Anterior cingulate cortex (tissue), 58 donors: ENCODE results near the gene CYB561.

Experiments
- DNase-seq, 58 donors: peaks; one replicate each; lab custom pipeline; 2025; lab: John Stamatoyannopoulos, UW

Gene CYB561

GRCh38 chr17:63452046-63452961, 6.2 kb upstream of the CYB561 start:
- DNase-seq = no peak

- no peak for DNase-seq
Observed at GRCh38 chr17:63451150-63451549, 5.0 kb upstream of the CYB561 start.

- DNase-seq = no peak
Observed at GRCh38 chr17:63450551-63450950, 4.4 kb upstream of the CYB561 start.

- no peak for DNase-seq
Observed at GRCh38 chr17:63448655-63449054, 2.5 kb upstream of the CYB561 start.

DNA sequence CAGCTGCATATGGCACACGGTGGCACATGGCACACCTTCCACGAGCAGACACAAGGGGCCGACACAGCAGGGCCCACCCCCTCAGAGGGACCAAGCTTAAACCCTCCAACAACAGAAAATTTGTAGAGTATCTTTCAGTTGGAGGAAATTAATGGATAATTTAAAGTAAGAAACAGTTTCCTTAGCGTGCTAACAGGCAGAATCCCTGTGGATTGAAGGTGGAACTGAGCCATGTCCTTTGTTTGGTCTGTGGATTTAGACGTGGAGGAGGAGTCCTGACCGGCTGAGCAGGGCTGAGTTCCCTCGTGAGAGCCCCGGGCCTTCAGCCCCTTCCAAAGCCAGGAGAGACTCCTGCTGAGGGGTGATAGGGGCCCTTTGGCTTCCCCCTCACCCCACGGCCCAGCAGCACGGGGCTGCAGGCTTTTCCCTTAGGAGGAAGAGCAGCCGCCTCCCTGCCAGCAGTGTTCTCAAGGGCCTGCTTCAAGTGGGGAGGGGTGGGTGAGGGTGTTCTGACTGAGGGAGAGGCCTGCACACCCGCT, 1.4 kb upstream of the CYB561 start:
- no peak for DNase-seq

- DNase-seq = peak in 5 of 58 donors; percentile 19 to 46 (median 24)
Observed at GRCh38 chr17:63446753-63447470, 806 bp upstream of the CYB561 start.

GRCh38 chr17:63445571-63445953, 544 bp downstream of the CYB561 start:
- DNase-seq = no peak

GRCh38 chr17:63445065-63445464, 1.0 kb downstream of the CYB561 start:
- DNase-seq = no peak

DNA sequence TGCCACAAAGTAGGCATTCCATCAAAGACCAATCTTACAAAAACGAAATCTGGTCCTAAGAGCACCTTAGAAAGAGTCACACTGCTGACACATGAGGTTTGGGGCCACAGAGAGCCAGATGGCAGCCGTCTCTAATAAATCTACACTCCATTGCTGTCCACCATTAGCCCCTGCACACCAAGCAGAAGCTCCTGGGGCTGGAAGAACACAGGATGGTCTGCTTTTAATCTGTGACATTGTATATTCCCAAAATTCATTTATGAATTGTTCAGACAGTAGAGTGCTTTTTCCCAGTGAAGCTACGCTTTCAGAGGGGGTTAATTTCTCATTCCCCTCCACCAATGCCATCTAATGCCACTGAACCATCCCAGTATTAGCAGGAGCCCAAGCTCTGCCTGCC, 1.6 kb downstream of the CYB561 start:
- no peak for DNase-seq

DNA sequence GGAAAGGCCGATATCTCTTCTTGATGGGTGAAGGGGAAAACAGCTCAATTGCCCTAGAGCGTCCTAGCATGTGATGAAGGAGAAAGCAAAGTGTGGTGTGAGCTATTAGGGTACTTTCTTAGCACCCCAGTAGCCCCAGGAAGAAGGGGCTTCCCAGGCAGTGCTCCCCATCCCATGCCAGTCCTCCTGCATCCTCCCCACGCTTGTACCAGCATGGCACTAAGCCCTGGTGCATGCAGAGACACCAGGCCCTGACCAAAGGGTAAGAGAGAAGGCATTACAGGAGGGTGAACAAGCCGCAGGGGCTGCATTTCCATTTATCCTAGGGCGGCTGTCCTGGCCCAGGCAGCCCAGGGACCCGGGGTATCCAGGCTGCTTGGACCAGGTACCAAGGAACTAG, 3.1 kb downstream of the CYB561 start:
- no peak for DNase-seq

DNA sequence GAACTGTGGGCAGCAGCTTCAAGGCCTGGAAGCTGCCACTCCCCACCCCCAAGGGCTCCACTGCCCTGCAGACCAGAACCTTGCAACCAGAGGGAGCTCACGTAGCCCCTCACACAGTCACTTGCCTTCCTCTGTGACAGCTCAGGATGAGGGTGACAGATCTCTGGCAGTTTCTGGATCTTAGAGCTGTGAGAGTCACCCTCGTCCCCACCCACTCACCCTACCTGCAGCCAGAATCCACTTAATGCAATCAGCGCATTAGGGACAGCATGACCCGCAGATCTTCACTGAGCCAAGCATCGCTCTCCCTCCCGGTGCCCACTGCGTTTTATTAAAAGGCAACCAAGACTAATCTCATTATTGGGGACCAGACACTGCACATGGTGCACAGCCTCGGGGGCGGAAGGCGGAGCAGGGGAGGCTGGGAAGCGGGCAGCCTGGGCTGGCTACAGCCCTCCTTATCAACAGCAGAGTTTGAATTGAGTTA, 3.5 kb downstream of the CYB561 start:
- peak in 1 of 58 donors; percentile 11 for DNase-seq

DNA sequence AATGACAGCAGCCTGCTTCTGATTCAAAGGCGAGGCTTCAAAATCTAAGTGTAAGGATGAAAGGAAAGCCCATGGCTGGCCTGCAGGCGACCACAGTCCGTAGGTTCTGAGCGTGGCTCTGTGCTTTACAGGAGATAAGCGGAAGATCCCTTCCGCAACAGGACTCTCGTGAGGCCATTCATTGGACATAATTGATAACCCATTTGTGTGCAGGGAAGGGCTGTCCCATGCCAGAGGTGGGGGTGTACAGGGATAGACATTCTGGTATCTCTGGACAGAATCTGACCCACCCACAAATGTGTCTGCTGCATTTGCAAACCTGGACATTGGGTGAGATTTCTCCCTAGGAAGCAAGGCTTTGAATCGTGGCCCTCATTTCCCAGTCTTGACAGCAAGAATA, 4.0 kb downstream of the CYB561 start:
- no peak for DNase-seq

- no peak for DNase-seq
Observed at GRCh38 chr17:63441654-63442053, 4.5 kb downstream of the CYB561 start.

- DNase-seq = no peak
Observed at GRCh38 chr17:63440770-63441335, 5.3 kb downstream of the CYB561 start.

DNA sequence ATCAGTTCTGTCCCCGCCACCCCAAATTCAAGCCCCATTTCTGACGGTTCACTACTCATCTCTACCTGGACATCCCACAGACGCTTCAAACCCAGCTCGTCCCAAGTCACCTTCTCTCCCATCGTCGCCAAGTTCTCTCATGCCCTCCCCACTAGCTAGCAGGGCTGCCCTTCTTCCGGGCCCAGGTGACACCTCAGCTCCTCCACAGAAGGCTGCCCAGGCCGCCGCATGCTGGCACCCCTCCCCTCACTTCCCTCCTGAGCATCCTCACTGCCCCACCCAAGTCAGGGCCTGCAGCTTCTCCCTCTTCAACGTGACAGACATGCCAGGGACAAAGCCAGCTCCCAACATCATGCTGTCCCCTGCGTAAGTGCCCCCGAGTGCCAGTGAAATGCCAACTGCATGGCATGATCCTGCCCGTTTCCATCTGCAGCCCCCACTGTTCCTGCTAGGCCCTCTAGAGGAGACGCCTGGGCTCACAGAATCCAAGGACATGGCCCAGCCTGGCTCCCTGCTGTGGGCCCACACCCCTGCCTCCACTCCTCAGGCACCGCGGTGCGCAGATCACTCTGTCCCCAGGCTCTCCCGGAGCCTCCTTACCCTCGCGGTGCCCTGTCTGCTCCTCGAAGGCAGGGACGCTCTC, 5.9 kb downstream of the CYB561 start:
- no peak for DNase-seq

GRCh38 chr17:63439687-63440086, 6.4 kb downstream of the CYB561 start:
- no peak for DNase-seq

DNA sequence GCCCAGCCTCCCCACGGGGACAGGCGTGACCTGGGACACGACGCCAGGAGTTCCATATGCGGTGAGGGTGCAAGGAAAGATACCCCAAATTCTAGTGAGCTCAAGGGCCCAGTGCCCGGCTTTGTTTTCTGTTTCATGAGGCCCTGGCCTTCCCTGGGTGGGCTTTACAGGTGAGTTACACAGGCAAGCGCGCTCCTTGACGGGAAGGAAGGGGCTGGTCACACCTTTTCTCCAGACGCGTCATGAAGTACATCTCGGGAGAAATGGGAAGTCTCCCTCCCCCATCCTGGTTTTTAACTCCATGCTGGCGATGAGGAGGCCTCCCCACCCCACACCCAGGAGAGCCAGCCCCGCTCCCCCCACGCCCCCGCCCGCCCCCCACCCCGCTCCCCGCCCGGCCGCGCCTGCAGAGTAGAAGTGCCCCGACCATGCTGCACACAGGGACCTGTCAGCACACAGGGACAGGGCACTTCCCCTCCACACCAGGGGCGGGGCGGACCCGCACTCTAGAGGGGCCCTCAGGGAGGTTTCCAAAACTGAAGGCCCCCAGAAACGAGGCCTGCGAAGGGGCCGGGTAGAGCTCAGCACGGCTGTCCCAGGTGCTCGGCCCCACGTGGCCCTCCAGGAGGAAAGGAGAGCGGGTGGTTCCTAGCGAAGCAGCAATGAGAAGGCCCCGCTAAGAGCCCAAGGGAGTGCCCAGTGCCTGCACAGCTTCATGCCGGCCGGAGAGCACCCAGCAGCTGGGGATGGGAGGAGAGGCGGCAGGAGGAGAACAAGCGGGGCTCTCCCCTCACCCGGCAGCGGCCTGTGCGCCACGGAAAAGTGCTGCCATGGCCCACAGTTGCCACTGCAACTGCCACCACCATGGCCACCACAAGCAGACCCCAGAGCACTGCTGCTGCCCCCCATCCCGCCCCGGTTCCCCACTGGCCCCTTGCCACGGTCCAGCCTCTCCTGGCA, 7.7 kb downstream of the CYB561 start:
- peak in 1 of 58 donors; percentile 56 for DNase-seq

GRCh38 chr17:63437287-63438091, 8.6 kb downstream of the CYB561 start:
- DNase-seq = peak in 6 of 58 donors; percentile 16 to 34 (median 25)
